T-helper 1 cell treated with Interleukin-12 subunit alpha and Interleukin-12 subunit beta and Interleukin-4 antibody, amounts not matched to agents 30 ng/mL and 1 ng/mL, for 36 hours (primary cell): ENCODE results near the gene PITRM1. TPM values are rescaled to one million over a fixed set of nuclear protein-coding genes. Genes with fewer than 3 reads are reported as not detected.

ENCODE experiments used
- total RNA-seq: library from RNA; stranded (reverse); gene quantifications from 2 replicates; pipeline ENCODE4 v1.2.3, GENCODE V29; 2022

The PITRM1 gene
- total RNA-seq, 1 donor from 2014 or later: 54.9 TPM

Other genes starting within 250 kb of the PITRM1 start
- 151 and 153 TPM in 2 replicates for gene PFKP, start 105.2 kb downstream of the PITRM1 start, total RNA-seq